Peyer's patch (tissue), 4 donors: ENCODE data around the gene GSTA5. TPM values are rescaled to one million over a fixed set of nuclear protein-coding genes. Genes with fewer than 3 reads are reported as not detected.
A peak's percentile ranks its signal among the peaks of the same experiment; 100 is the strongest.
"Not testable (repeated sequence)": the region's sequence is repeated elsewhere in the genome, so short reads cannot be mapped to it uniquely, and the experiment has no call there.

Experiments
- DNase-seq, 3 donors: peaks; one replicate each; pipeline ENCODE4 v3.0.0-alpha.2; 2017 to 2019
- H3K27ac ChIP-seq, 4 donors: fragments of 200-600 bp; sonication (generic); one replicate each; pipeline ENCODE4 v1.5.1; 2016 to 2019
- H3K27me3 ChIP-seq, 2 donors: fragments of 200-600 bp; sonication (generic); one replicate each; pipeline ENCODE4 v1.5.1; 2019
- H3K36me3 ChIP-seq, 3 donors: fragments of 200-600 bp; sonication (generic); one replicate each; pipeline ENCODE4 v1.5.1; 2016 to 2019
- H3K4me1 ChIP-seq, 4 donors: fragments of 200-600 bp; sonication (generic); one replicate each; pipeline ENCODE4 v1.5.1; 2016 to 2019
- H3K4me3 ChIP-seq, 4 donors: fragments of 200-600 bp; sonication (generic); 1 replicate in 3 of 4; 2 replicates in 1 of 4; pipeline ENCODE4 v1.5.1; 2016 to 2019; ENCODE audit warnings: mild to moderate bottlenecking in 1 of 4
- H3K9me3 ChIP-seq, 4 donors: fragments of 200-600 bp; sonication (generic); one replicate each; pipeline ENCODE4 v1.5.1; 2016 to 2019; ENCODE audit warnings: mild to moderate bottlenecking in 1 of 4
- CTCF ChIP-seq, 6 experiments: fragments of 450-650 bp in 4 of 6; fragments of 200-600 bp in 2 of 6; sonication (generic) in 1 of 6; IDR thresholded peaks; one replicate each; pipeline ENCODE4 v1.5.1; 2017 to 2019; ENCODE audit warnings: antibody characterized with exemption in 6 of 6, mild to moderate bottlenecking in 3 of 6, moderate library complexity in 1 of 6
- POLR2A ChIP-seq, 2 donors: fragments of 450-650 bp; IDR thresholded peaks; one replicate each; pipeline ENCODE4 v1.5.1; 2017; ENCODE audit warnings: antibody characterized with exemption in 2 of 2, mild to moderate bottlenecking in 2 of 2, moderate library complexity in 2 of 2
- total RNA-seq, 4 donors: library from RNA; depleted of rRNA; stranded (reverse); fragments of >200 nt; gene quantifications; one replicate each; pipeline ENCODE4 v1.1.0, GENCODE V29; 2016

GSTA5 gene
- total RNA-seq, 4 donors from 2014 or later = not detected

GRCh38 chr6:52802806-52803205 is 37.8 kb downstream of the GSTA5 start:
- Histone ChIP-seq H3K4me1 (no peaks in the 10 kb centered on the region), H3K36me3 (no peaks in the 10 kb centered on the region), H3K9me3 (no peaks in the 10 kb centered on the region), H3K27me3 (no peaks in the 10 kb centered on the region), H3K4me3 (peak overlapping the region in 3 of 4 donors; percentile 7 to 51 (median 47)), H3K27ac (peak overlapping the region in 1 of 4 donors; percentile 55)
- DNase-seq = no peak
- TF ChIP-seq POLR2A (IDR thresholded peaks at IDR 0.05) (no peak), CTCF (IDR thresholded peaks at IDR 0.05) (peak in 1 of 6 experiments; percentile 18)

GRCh38 chr6:52801188-52801841 is 39.3 kb downstream of the GSTA5 start:
- no peaks in the 10 kb centered on the region for H3K36me3 ChIP-seq
- H3K4me3 ChIP-seq = peak overlapping the region in 2 of 4 donors; percentile 47 to 51
- no peak for DNase-seq

GRCh38 chr6:52799272-52799671 is 41.3 kb downstream of the GSTA5 start:
- not testable (repeated sequence) for H3K4me3 ChIP-seq, H3K36me3 ChIP-seq, H3K4me1 ChIP-seq, H3K27me3 ChIP-seq, DNase-seq, H3K9me3 ChIP-seq, H3K27ac ChIP-seq

More at GRCh38 chr6:52801188-52801841, 39.3 kb downstream of the GSTA5 start:
- Histone ChIP-seq H3K9me3 (no peaks in the 10 kb centered on the region), H3K4me1 (no peaks in the 10 kb centered on the region), H3K27ac (no peak overlapping the region), H3K27me3 (no peaks in the 10 kb centered on the region)
- TF ChIP-seq POLR2A (IDR thresholded peaks at IDR 0.05) (no peak), CTCF (IDR thresholded peaks at IDR 0.05) (no peak)

- not testable (repeated sequence) for H3K9me3 ChIP-seq, H3K4me3 ChIP-seq, H3K4me1 ChIP-seq, DNase-seq, H3K27ac ChIP-seq, H3K27me3 ChIP-seq
- peaks cover 0 to 13% (median 0%) of the 10 kb centered on the region in 3 donors for H3K36me3 ChIP-seq
Observed at GRCh38 chr6:52794366-52794765, 46.2 kb downstream of the GSTA5 start.

- no peaks in the 10 kb centered on the region for H3K27me3 ChIP-seq
- peaks cover 0 to 5% (median 0%) of the 10 kb centered on the region in 4 donors for H3K4me1 ChIP-seq
- no peak overlapping the region for H3K4me3 ChIP-seq
- H3K9me3 ChIP-seq = no peaks in the 10 kb centered on the region
- H3K36me3 ChIP-seq = peaks cover 0 to 13% (median 0%) of the 10 kb centered on the region in 3 donors
- H3K27ac ChIP-seq = peak overlapping the region in 1 of 4 donors; percentile 57
- TF ChIP-seq POLR2A (IDR thresholded peaks at IDR 0.05) = no peak
- TF ChIP-seq CTCF (IDR thresholded peaks at IDR 0.05) = no peak
- no peak for DNase-seq
Observed at GRCh38 chr6:52790861-52791260, 49.8 kb downstream of the GSTA5 start.

- not testable (repeated sequence) for H3K27me3 ChIP-seq, DNase-seq, H3K27ac ChIP-seq, H3K4me3 ChIP-seq, H3K4me1 ChIP-seq, H3K9me3 ChIP-seq
- peaks cover 0 to 13% (median 0%) of the 10 kb centered on the region in 3 donors for H3K36me3 ChIP-seq
Observed at GRCh38 chr6:52789658-52790057, 51.0 kb downstream of the GSTA5 start.

GRCh38 chr6:52788478-52788877 is 52.1 kb downstream of the GSTA5 start:
- no peaks in the 10 kb centered on the region for H3K27me3 ChIP-seq
- peak overlapping the region in 2 of 4 donors; percentile 35 to 45 for H3K27ac ChIP-seq
- H3K4me1 ChIP-seq = peaks cover 0 to 6% (median 0%) of the 10 kb centered on the region in 4 donors
- DNase-seq = no peak
- no peak for TF ChIP-seq POLR2A (IDR thresholded peaks at IDR 0.05)
- no peak for TF ChIP-seq CTCF (IDR thresholded peaks at IDR 0.05)
- peaks cover 0 to 6% (median 0%) of the 10 kb centered on the region in 3 donors for H3K36me3 ChIP-seq
- H3K9me3 ChIP-seq = no peaks in the 10 kb centered on the region
- H3K4me3 ChIP-seq = no peak overlapping the region
